Spinal cord (tissue), 10 donors: Measurements from ENCODE around the gene MAP1B. TPM values are rescaled to one million over a fixed set of nuclear protein-coding genes. Genes with fewer than 3 reads are reported as not detected.

Experiments
- DNase-seq, 6 donors: peaks; one replicate each; pipeline versions ENCODE4 v3.0.0 to v3.0.0-alpha.2; 2013 to 2015; ENCODE audit warnings: low spot score in 6 of 6, low read depth in 4 of 6
- H3K27ac ChIP-seq: one replicate; pipeline ENCODE4 v1.5.1; 2013; ENCODE audit warnings: low read depth, low read length, control low read depth
- H3K27me3 ChIP-seq: one replicate; pipeline ENCODE4 v1.6.1; 2013; ENCODE audit warnings: low read length; ENCODE audit not compliant: control insufficient read depth, insufficient read depth
- H3K36me3 ChIP-seq: one replicate; pipeline ENCODE4 v1.6.1; 2013; ENCODE audit warnings: low read length; ENCODE audit not compliant: control insufficient read depth, insufficient read depth
- H3K4me1 ChIP-seq: one replicate; pipeline ENCODE4 v1.6.1; 2013; ENCODE audit warnings: low read length; ENCODE audit not compliant: control insufficient read depth, insufficient read depth
- H3K4me3 ChIP-seq: one replicate; pipeline ENCODE4 v1.5.1; 2013; ENCODE audit warnings: low read depth, low read length, control low read depth
- H3K9me3 ChIP-seq: one replicate; pipeline ENCODE4 v1.6.1; 2013; ENCODE audit warnings: low read length; ENCODE audit not compliant: control insufficient read depth, insufficient read depth
- WGBS: methylation state at CpG from one replicate; pipeline ENCODE4 v1.1.5; 2013; ENCODE audit warnings: missing lambda C conversion rate; ENCODE audit not compliant: insufficient coverage; 5-methylcytosine and 5-hydroxymethylcytosine counted together
- polyA plus RNA-seq, 2 donors: library from polyadenylated mRNA; unstranded; fragments of 120-200 nt; gene quantifications; one replicate each; pipeline ENCODE4 v1.2.1, GENCODE V29; 2013; ENCODE audit not compliant: insufficient read length in 2 of 2
- total RNA-seq, 2 donors: library from RNA; depleted of rRNA in 1 of 2; stranded (reverse); fragments of 120-200 nt in 1 of 2; fragments of >200 nt in 1 of 2; gene quantifications; one replicate each; pipeline versions ENCODE4 v1.2.3 to v1.2.4, GENCODE V29; 2013 to 2014
- donor health status: healthy.

Gene MAP1B
- total and polyA plus RNA-seq, 4 donors = 200 to 506 (median 407) TPM

DNA sequence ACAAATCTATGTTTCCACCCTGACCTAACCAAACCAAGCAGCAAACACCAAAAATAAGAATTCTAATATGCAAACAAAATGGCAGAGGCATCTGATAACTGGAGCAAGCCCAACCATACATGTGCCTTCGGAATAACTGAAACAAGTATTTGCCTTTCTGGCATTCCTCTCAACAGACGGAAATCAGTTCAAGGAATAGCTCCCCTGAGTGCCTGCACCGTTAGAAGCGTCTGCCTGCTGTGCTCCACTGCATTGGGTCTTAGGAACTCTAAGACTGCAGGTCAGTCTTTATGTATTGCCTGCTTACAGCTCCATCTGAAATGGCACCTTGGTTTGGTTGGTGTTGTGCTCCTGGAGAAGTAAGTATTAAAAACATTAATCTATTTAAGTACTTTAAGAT, 114.3 kb downstream of the MAP1B start:
- Histone ChIP-seq H3K9me3 (no peaks in the 10 kb centered on the region), H3K27me3 (no peaks in the 10 kb centered on the region), H3K27ac (no peak overlapping the region), H3K4me3 (no peak overlapping the region), H3K4me1 (no peaks in the 10 kb centered on the region), H3K36me3 (peaks cover 16% of the 10 kb centered on the region)
- WGBS = 67% methylated on average over 4 of the region's 4 CpGs
- peak in 1 of 6 donors; percentile 75 for DNase-seq

DNA sequence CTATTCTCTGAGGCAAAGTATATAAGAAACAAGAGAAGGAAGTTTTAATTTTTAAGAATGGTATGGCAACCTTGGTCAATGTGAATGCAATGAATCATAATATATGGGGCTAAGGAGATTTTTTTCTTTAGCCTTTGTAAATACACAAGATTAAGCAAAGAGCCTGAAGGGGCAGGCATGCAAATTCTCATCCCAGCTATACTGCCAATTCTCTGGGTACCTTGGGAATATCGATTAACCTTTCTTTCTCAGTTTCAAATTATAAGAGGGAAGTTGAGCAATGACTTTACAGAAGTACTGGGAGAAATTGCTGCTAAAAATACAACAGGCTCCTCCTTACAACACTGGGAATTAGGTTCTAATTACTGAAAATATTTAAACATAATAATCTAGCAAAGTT, 115.2 kb downstream of the MAP1B start:
- no peaks in the 10 kb centered on the region for H3K4me1 ChIP-seq
- no peak overlapping the region for H3K4me3 ChIP-seq
- H3K27ac ChIP-seq = no peak overlapping the region
- H3K27me3 ChIP-seq = no peaks in the 10 kb centered on the region
- H3K36me3 ChIP-seq = peaks cover 16% of the 10 kb centered on the region
- no peaks in the 10 kb centered on the region for H3K9me3 ChIP-seq
- DNase-seq = no peak
- WGBS = no CpG with 5 or more reads among the region's 1 CpG

DNA sequence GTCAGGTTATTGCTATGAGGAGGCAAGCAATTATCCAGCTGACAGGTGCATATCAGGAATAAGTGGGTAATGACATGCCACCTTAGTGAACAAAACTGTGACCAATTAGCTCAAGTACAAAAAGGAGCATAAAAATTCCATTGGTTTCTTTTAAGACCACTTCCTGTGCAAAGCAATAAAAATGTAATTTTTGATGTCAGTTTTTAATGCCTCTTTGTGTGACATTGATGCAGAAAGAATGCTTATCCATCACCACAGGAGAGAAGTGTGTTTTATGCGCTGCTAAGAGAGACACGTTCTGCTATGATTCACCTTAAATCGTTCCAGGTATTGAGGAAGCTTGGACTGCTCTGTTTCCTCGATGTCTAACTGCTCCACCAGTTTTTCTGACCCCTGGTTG, 116.1 kb downstream of the MAP1B start:
- Histone ChIP-seq H3K4me1 (no peaks in the 10 kb centered on the region), H3K4me3 (no peak overlapping the region), H3K36me3 (peaks cover 13% of the 10 kb centered on the region), H3K27me3 (no peaks in the 10 kb centered on the region), H3K27ac (no peak overlapping the region), H3K9me3 (no peaks in the 10 kb centered on the region)
- WGBS = 93% methylated on average over 4 of the region's 4 CpGs
- DNase-seq = no peak

DNA sequence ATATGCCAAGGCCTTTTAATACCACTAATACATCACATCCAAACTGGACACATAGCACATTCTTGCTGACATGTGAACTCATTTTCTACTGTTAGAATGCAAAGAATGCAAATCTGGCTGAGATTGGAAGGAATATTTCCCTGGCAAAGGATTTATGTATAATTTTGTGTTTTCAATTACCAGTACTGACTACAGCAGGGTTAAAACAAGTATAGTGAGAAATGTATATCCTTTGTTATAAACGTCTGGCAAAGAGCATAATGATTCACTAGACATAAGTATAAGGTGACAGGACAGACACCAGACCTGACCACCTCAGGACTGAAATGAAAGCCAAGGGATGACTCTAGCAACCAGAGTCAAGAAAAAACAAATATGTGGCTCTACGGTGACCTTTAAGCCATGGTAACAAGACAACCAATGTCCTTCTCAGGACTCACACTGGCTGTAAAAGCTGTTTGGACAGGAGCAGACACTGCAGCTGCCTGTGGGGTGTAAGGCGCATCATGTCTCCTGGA, 117.7 kb downstream of the MAP1B start:
- no peak for DNase-seq
- H3K36me3 ChIP-seq = peaks cover 11% of the 10 kb centered on the region
- H3K4me1 ChIP-seq = no peaks in the 10 kb centered on the region
- no peaks in the 10 kb centered on the region for H3K27me3 ChIP-seq
- 90% methylated on average over 2 of the region's 3 CpGs for WGBS
- H3K27ac ChIP-seq = no peak overlapping the region
- no peak overlapping the region for H3K4me3 ChIP-seq
- no peaks in the 10 kb centered on the region for H3K9me3 ChIP-seq

DNA sequence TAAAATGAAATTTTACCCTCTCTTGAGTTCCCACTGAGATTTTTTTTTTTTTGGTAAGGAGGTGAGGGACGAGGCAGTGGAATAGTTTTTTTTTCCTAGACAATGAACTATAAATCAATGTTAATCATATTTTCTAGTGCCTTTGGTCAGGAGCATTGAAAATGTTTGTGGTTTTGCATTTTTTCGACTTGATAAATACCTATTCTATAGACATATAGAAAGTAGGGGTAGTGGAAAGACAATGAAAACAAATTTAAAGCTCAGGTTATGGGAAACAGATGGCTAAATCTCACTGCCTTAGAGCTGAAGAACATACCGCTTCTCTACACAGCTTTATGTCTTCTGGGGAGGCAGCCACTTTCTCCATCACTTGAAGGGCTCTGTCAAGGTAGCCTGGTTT, 118.5 kb downstream of the MAP1B start:
- H3K36me3 ChIP-seq = peaks cover 5% of the 10 kb centered on the region
- no peaks in the 10 kb centered on the region for H3K4me1 ChIP-seq
- no peak overlapping the region for H3K27ac ChIP-seq
- 100% methylated on average over 1 of the region's 3 CpGs for WGBS
- no peaks in the 10 kb centered on the region for H3K27me3 ChIP-seq
- H3K9me3 ChIP-seq = no peaks in the 10 kb centered on the region
- DNase-seq = no peak
- no peak overlapping the region for H3K4me3 ChIP-seq

DNA sequence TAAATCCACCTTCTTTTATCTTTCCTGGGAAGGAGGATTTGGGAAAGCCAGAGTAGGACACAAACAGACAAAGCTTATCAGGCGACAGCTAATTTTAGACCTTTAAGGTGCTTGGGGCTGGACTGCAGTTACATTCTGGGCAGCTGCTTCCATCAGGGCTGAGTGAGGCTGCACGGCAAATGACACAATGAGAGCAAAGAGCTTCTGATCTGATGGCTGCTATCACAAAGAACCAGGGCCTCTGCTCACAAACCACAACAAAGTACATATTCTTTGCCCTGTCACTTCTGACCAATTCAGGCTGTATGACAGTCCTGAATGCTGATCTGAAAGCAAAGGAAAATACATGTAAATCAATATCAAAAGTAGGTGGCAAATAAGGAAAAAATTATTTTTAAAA, 119.7 kb downstream of the MAP1B start:
- peaks cover 4% of the 10 kb centered on the region for H3K36me3 ChIP-seq
- WGBS = 67% methylated on average over 2 of the region's 2 CpGs
- DNase-seq = no peak
- H3K27ac ChIP-seq = no peak overlapping the region
- no peaks in the 10 kb centered on the region for H3K4me1 ChIP-seq
- H3K4me3 ChIP-seq = no peak overlapping the region
- no peaks in the 10 kb centered on the region for H3K9me3 ChIP-seq
- H3K27me3 ChIP-seq = no peaks in the 10 kb centered on the region

DNA sequence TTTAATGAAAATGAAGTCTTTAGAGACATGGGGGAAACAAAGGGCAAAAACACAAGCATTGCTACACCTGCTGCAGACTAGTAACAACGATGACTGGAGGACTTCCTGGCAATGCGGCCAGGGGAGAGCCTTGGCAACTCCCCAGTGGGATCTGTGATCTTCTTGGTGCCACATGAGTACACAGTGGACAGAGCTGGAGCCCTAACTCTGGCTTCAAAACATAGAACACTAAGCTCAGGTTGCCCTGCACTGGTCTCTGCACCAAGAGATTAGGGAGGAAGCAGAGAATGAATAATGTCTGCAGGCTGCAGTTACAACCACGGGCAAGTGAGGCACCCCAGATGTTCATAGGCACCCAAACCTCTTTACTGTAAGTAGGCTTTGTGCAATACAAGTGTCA, 121.7 kb downstream of the MAP1B start:
- Histone ChIP-seq H3K36me3 (no peaks in the 10 kb centered on the region), H3K4me3 (no peak overlapping the region), H3K27ac (no peak overlapping the region), H3K4me1 (no peaks in the 10 kb centered on the region), H3K27me3 (no peaks in the 10 kb centered on the region), H3K9me3 (no peaks in the 10 kb centered on the region)
- 61% methylated on average over 3 of the region's 3 CpGs for whole genome bisulfite sequencing
- DNase-seq = no peak

DNA sequence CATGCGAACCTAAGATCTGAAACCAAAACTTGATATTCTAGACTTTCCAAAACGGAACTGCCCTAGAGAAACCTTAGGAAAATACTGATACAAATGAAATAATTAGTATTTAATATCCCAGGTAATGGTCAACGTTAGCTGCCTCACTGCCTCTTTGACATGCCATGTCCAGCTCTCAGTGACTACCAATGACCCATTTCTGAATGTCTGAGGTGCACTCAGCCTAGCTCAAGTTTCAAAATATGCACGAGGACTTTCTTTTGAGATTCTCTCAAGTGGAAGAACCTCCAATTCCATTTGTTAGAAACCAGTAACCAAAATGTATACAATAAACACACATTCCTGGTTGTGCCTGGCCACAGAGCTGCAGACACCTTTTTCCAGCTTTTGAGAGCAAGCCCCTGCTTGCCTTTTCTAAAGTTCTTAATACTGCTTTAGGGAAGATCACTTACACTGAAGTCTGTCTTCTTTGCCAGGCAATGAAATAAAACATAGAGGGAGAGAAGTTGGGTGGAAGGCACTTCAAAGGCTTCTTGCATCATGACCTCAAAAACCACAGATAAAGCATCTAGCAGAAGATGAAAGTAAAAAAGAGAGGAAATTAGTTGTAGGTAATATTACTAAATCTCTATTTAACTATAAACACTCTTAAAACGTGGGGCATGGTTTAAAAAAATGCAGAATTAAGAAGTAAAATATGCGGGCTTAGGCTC, 124.9 kb downstream of the MAP1B start:
- H3K27ac ChIP-seq = no peak overlapping the region
- WGBS = 63% methylated on average over 3 of the region's 6 CpGs

DNA sequence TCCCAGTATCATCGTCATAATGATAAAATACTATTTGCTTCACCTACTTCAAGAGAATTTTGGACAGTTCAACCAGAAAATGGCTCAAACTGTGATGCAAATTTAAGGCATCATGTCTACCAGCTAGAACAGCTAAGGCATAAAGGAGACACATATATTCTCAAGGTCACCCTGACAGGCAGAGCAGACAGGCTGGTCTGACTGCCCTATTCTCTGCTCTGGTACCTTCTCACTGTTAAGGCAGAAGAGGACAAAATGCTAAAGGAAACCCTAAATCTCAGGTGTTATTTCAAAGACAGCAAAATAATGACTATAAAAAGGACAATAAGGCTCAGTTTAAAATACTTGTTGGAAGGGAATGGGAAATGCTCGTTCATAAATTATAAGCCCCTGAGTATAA, 125.6 kb downstream of the MAP1B start:
- no peak overlapping the region for H3K27ac ChIP-seq
- H3K4me3 ChIP-seq = no peak overlapping the region
- 61% methylated on average over 2 of the region's 2 CpGs for WGBS
- H3K4me1 ChIP-seq = no peaks in the 10 kb centered on the region
- no peak for DNase-seq
- H3K27me3 ChIP-seq = no peaks in the 10 kb centered on the region
- H3K9me3 ChIP-seq = no peaks in the 10 kb centered on the region
- H3K36me3 ChIP-seq = peaks cover 3% of the 10 kb centered on the region

More for the DNA sequence above, 124.9 kb downstream of the MAP1B start:
- Histone ChIP-seq H3K36me3 (peaks cover 3% of the 10 kb centered on the region), H3K9me3 (no peaks in the 10 kb centered on the region), H3K27me3 (no peaks in the 10 kb centered on the region), H3K4me1 (no peaks in the 10 kb centered on the region), H3K4me3 (no peak overlapping the region)
- no peak for DNase-seq

DNA sequence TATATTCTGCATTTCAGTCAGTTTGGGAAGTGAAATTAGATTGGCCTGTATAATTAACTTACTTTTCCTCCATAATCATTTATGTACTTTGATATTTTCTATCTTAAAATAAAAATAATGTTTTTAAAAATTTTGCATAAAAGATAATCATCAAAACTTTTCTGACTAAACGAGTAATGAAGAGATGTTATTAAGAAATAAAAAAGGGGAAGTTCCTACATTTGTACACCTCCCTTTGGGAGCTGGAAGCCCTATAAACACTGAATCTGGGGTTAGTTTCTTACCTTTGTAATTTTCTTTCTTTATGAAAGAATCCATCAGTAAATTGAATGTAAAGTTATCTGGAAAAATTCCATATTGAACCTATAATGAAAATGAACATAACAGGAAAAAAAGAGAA, 126.6 kb downstream of the MAP1B start:
- Histone ChIP-seq H3K27me3 (no peaks in the 10 kb centered on the region), H3K36me3 (peaks cover 3% of the 10 kb centered on the region), H3K9me3 (no peaks in the 10 kb centered on the region), H3K4me3 (no peak overlapping the region), H3K27ac (no peak overlapping the region), H3K4me1 (no peaks in the 10 kb centered on the region)
- WGBS = no CpG with 5 or more reads among the region's 1 CpG
- no peak for DNase-seq
